ENCODE data around the gene UACA.
"Not testable (repeated sequence)": the region's sequence is repeated elsewhere in the genome, so short reads cannot be mapped to it uniquely, and the experiment has no call there.

Gene UACA

DNA sequence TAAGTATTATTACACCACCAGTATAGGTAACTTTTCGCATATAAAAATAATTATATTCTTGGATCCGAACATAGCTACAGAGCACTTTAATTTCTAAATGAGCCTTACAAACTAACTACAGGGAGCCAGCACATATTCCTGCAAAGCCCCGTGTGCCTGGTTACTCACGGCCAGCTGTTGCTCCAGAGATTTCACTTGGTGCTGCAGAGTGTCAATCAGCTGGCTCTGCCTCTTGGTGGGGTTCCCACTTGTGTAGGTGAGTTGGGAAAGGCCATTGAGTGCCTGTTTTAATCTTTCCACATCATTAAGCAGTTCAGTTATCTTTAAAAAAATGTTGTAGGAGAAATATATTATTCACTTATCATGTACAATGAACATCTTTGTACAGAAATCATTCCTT is 98.9 kb downstream of the UACA start:
- DNase-seq (ENCODE audit: low read depth), result no peak

DNA sequence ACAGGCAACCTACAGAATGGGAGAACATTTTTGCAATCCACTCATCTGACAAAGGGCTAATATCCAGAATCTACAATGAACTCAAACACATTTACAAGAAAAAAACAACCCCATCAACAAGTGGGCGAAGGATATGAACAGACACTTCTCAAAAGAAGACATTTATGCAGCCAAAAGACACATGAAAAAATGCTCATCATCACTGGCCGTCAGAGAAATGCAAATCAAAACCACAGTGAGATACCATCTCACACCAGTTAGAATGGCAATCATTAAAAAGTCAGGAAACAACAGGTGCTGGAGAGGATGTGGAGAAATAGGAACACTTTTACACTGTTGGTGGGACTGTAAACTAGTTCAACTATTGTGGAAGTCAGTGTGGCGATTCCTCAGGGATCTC is 100.3 kb downstream of the UACA start:
- DNase-seq (ENCODE audit: low read depth), result not testable (repeated sequence)

DNA sequence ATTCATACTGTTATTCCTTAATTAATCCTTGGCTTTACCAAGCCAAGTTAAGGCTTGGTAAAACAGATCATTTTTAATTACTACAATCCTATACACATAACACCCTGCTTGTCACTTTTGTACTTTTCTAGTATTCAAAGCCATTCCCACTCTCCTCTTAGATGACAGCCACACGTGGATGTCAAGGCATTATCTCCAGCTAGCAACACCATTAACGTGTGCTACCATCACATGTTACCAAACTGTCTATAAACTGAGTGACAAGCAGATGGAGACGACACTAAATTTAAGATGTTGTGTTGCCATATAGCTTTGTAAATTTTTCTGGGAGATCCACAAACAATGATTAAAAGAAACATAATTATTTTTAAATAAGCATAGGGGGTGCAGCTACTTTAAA is 103.7 kb downstream of the UACA start:
- no peak for DNase-seq (ENCODE audit: low read depth)

DNA sequence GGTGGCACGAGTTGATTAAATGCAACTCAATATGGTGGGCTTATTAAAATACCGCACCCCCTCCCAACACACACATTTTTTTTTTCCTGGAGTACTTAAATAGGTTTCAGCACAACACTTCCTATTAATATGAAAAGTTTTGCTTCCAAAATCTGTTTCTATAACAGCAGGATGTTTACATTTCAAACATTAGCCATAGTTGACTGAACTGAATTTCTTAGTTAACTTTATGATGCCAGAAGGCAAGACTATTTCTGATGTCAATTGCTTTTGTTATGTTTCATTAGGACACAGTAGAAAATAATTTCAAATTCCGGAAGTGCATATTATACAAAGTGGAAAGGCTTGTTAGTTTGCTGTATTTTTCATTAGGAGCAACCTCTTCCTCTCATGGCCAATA is 104.7 kb downstream of the UACA start:
- no peak for DNase-seq (ENCODE audit: low read depth)

DNA sequence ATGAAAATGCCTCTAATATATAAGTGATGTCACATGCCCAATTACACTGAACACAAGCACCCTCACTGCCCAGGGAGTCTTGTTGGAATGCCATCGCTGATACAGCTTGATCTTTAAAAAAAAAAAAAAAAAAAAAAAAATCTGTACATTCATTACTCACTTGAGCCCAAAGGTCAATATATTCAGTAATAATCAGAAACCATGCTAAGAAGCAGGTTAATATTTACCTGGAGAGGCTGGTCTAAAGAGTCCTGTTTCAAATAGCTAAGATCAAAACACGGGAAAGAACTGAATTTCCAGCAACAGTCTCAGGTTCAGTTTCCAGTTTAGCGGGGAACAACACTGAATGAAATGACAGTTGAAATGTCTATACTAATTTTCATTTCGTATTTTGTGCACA is 109.9 kb downstream of the UACA start:
- no peak for DNase-seq (ENCODE audit: low read depth)

DNA sequence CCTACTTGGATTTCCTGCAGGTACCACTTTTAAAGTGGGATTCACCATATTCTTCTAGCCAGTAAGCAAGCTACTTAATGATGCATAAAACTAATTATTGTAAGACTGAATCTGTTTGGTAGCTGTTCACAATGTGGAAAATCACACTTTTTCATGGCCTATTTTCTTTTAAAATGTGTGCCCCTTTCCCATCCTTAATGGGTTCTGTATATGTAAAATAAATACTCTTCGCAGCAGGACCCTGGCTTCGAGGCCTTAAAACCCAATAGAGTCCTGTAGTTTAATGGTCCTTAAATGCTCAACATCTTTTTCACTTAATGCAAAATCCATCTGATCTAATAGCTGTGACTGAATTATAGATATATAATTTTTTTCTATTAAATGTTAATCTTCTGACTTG is 111.0 kb downstream of the UACA start:
- no peak for DNase-seq (ENCODE audit: low read depth)

DNA sequence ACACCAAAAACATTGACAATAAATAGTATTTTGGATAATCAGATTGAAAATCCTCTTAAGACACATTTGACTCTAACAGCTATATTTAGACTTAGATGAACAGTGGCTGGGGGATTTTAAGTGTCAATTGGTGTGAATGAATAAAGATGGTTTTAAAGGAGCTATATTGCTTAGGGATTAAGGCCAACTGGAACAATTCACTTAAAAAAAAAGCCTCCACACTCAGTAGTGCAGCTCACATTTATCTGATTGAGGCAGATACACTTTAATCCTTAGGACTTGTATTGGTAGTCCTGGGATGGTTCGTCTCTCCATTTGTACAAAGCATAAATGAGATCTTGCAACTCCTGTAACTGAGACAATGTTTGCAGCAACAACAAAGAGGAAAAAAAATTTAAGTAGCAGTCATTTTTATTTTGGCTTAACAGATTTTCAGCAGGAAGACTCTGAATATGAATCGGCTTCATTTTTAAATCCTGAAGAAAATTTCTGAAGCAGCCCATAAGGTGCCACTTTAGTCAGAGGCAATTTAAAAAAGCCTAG is 112.0 kb downstream of the UACA start:
- DNase-seq (ENCODE audit: low read depth), result no peak

DNA sequence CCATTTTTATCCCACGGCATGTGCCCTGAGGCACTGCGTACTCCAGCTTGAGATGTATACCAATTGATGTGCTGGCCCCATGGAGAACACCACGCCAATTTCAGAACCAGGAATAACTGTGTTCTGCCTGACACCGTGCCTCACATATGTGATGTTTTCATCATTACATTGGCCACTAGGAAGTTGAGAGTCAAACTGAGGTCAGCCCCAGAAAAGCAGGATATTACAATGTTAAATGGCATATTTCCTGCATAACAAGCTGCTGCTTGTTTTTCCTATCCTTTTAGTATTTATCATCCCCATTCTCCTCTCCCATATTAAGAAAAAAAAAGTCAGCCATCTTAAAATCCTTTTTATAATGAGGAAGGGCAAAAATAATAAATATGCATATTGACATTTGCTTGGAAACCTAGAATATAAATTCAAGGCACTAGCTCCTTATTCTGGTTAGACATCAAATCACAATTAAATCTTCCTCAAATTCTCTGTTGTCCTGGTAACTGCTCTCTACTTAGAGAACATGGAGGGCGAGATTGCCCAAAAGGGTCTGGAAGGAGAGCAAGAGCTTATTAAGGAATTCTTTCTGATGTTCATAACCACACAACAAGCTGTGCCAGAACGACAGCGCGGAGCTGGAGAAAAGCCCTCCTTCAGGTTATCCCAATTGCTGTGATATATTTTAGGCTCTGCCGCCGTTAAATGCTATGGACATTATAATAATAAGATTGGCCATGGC is 112.6 kb downstream of the UACA start:
- DNase-seq (ENCODE audit: low read depth), result no peak

DNA sequence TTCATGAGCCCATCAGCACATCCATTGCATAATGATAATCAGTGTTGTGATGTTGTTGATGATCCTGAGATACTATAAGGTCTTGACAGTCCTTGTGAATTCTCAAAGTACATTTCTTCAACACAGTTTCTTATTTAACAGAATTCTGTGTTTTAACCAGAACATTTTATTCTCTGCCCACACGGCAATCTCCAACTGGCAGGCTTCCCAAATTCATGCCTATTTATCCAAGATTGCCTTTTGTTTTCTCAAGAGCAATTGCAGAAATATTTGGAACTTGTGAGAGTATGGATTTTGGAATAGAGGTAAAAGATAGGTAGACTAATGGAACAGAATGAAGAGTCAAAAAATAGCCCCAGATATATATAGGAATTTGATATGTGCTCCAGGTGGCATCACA is 116.0 kb downstream of the UACA start:
- DNase-seq (ENCODE audit: low read depth), result no peak

DNA sequence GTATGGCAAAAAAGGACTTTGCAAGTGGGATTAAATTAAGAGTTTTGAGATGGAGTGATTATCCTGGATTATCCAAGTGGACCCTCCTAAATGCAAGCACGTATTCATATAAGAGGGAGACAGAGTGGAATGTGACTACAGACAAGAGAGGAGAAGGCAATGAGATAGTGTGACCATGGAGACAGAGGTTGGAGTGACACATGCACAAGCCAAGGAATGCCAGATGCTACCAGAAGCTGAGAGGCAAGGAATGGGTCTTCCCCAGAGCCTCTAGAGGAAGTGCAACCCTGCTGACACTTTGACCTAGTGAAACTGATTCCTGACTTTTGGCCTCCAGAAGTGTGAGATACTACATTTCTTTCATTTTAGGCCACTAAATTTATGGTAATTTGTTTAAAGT is 117.2 kb downstream of the UACA start:
- DNase-seq (ENCODE audit: low read depth), result no peak

DNA sequence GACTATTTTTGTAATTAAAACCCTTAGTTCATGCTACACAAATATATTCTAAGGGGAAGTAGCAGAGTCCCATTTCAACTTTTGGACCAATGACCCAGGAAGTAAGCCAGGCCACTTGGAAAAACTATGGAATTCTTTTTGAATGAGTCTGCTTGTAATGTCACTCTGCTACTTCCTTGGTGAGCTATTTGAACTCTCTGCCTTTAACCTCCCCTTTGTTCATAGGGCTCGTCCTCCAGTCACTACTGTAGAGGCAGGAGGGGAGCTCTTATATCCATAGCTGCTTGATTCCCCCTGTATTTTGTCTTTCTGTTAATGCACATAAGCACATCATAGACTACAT is 119.6 kb downstream of the UACA start:
- DNase-seq (ENCODE audit: low read depth), result no peak

DNA sequence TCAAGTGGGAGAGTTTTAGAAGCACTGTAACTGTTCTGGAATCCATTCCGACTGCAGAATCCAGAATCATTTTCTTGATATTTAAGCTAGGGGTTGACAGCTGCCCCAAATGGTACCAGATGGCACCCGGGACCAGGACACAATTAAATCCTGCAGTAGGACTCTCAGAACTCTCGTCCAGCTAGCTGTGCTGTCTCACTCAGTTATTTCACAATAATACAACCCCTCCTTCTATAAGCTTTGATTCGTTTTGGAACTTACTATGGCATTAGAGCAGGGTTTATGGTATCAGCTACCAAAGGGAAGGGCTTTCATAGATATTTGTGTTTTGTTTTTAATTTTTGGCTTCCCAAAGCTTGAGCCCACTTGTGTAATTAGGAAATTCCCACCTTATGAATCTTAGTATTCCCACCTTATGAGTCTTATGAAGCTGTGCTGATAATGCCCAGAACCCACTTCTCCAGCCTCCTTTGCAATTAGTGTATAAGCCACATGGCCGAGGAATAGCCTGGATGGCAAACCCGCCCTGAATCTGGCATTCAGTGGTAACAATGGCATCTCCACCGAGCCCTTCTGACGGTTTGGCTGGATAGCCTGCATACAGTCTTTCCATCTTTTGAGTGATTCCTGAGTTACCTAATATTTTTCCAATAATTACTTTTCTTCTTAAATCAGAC is 120.1 kb downstream of the UACA start:
- DNase-seq (ENCODE audit: low read depth), result no peak

DNA sequence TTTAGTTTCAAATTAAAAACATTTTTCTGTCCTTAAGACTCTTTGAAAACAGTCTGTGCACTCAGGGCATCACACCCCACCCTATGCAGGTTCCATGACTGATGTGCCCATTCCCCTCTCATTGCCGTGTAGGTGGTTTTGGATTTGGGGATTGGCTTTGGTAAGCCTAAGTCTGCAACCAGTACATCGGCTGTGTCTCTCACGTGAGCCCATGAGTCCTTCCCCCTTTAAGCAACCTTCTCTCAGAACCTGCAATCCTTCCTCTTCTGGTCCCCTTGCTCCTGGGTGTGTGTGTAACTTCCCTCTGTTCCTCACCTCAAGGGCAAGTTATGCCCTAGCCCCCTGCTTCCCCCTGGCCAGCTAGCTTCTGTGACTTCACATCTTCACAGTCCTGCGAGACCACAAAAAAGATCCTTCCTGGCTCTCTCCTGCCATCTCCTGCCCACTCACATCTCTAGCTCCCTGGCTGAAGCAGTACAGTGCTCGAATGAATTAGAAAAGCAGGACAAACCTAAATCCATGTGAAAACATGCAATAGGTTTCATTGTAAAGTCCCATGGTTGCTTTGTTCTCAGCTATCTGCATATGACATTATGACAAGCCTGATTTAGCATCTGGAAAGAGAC is 126.7 kb downstream of the UACA start:
- DNase-seq (ENCODE audit: low read depth), result no peak

DNA sequence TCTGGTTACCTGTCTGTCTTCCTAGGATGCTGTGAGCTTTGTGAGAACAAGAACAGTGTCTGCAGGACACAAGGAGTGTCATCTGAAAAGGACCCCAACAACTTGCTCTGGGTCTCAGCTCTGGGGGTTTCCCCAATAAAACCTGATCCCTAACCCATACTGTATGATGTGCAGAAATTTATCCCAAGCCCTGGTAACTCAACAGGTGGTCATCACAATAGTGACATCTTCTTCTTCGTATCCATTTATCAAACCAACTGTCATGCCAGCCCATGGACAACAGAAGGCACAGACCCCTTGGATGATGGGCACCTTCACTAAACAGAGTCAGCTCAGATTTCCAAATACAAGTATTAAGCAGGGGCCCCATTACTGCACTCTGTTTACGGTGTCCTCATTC is 127.5 kb downstream of the UACA start:
- DNase-seq (ENCODE audit: low read depth), result no peak

DNA sequence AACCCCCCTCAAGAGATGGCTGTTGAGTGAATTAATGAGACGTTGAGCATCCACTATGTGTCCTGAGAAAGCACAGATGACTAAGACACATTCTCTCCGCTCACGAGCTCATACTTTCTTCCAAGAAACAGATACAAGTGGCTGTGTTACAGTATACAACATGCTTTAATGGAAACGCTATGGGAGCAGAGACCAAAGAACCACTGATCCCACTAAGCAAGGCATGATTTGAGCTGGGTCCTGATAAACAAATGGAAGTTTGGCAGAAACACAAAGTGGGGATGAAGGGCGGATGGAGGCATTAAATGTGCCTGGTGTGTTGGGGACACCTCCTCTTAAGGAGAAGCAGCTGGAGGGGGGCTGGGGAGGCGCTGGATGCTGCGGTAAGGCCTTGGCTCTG is 129.4 kb downstream of the UACA start:
- DNase-seq (ENCODE audit: low read depth), result no peak

DNA sequence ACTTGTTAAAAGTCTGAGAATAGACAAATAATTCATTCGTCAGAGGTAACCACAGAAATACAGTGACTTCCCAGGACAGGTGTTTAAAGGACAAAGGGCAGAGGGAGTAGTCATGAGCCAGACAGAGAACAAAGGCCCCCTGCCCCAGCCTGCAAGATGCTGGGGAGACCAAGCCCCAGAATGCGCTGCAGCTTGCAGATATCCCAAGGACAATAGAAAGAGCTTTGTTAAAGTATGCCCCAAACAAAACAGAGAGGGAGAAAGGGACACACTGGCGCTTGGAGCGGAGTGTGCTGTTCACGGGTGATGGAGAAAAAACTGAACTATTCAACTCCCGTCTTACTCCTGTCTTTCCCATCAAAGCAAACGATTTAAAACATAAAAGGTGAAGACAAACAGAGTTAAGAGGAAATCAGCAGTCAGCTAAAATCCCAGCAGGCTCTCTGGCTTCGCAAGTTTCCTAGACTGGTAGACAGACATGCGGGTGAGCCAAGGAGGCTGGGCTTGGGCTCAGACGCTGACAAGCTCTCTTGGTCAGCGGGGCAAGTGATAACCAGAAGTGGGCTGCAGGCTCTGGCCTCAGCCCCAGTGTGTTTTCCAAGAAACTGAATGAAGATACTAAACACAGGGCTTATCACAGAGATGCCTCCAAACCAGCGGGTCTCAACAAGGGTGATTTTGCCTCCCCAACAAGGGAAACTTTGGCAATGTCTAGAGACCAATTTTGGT is 130.1 kb downstream of the UACA start:
- DNase-seq (ENCODE audit: low read depth), result no peak

DNA sequence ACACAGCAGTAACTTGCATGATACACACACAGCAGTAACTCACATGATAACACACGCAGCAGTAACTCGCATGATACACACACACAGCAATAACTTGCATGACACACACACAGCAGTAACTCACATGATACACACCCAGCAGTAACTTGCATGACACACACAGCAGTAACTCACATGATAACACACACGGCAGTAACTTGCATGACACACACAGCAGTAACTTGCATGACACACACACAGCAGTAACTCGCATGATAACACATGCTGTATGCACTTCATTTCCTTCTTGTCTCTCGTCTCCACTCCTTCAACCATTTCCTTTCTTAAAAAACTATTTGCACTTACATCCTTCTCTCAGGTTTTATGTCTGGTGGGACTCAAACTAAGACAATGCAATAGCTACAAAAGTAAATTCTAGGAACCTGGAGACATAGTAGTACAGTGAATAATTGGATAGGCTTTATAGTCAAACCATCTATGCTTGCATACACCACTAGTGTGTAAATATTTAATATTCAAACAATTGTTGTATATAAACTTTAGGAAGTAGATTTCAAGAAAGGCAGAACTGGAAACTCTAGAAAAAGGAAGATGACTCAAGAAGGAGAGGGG is 130.8 kb downstream of the UACA start:
- no peak for DNase-seq (ENCODE audit: low read depth)

DNA sequence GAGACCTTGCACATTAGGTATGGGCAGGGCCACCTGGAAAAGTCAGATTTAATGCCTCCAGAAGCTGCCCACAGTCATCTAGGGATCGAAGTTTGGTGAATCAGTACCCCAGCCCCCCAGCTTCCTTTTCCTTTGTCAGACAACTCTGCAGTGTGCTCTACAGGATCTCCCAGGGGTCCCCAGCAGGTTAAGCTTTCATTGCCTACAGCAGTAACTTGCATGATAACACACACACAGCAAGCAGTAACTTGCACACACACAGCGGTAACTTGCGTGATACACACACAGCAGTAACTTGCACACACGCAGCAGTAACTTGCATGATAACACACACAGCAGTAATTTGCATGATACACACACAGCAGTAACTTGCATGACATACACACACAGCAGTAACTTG is 131.3 kb downstream of the UACA start:
- no peak for DNase-seq (ENCODE audit: low read depth)

DNA sequence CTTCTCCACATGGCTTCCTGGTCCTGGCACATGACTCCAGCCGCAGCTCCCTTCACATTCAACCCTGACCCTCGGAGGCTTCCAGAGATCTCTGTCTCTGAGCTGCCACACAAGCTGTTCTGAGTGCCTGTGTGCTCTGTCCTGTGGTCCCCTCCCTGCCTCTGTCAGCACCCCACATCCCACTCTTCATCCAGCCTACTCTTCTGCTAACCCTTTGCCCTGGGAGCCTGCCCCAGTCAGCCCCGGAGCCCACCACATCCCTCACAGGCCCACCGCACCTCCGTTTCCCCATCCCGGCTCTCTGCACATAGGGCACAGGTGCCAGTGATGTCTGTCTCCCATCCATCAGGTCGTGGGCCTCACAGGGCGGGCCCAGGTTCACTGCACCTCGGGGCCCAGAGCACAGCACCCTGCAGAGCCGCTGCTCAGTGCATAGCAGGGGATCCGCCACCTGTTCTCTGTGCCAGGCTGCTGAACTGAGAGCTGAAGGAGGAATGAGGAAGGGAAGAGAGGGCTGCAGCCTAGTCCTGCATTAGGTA is 133.6 kb downstream of the UACA start:
- no peak for DNase-seq (ENCODE audit: low read depth)

DNA sequence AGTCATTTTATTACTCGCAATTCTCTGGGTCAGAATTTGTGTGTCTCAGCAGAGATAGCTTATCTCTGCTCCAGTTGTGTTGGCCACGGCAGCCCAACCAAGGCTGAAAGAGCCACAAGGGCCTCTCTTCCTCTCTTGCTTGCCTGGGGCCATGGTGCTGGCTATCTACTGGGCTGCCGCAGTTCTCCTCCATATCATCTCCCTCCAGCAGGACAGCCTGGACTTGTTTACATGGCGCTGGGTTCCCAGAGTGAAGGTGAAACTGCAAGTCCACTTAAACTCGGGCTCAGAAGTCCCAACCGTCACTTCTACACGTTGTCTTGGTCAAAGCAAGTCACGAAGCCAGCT is 134.8 kb downstream of the UACA start:
- no peak for DNase-seq (ENCODE audit: low read depth)

DNA sequence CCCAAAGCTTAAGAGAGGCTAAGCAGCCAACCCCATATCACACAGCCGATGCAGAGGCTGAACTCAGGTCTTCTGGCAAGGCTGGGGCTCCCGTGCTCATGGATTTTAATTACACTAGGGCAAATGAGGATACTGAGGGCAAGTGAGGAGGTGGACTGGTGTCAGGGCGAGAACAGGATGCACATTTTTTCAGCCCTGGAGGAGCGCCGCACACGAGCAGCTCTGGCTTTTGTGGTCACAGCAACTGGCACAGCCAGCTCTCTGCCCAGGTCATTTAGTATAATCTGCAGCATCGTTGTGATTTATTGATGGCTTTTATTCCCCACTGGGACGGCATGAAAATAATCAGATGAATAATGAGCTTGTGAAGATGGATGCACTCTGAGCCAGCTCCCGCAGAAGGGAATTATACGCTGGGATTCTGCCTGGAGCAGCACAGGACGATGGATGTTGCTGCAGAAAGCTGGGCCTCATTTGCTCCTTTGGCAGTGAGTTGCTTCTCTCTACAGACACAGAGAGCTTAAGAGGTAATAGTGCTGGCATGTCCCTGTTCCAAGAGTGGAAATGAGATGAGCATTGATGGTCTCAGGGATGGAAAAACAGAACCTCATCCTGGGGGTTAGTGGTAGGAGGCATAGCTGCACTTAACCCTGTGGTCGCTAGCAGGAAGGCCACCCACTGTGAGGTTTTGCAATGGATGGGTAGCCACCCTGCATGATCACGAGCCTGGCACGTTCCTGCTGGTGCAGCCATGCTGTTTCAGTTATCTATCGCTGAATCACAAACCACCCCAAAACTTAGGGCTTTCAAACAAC is 135.4 kb downstream of the UACA start:
- no peak for DNase-seq (ENCODE audit: low read depth)

Data from stimulated activated CD8-positive, alpha-beta memory T cell treated with anti-CD3 and anti-CD28 coated beads, Interleukin-4, amount 100 ng/mL, for 24 hours (primary cell).